DMS153 treated with DMSO at 0.1 percent for 48 hours (cell line): Measurements from ENCODE around the gene MCF2L.
"Not testable (repeated sequence)": the region's sequence is repeated elsewhere in the genome, so short reads cannot be mapped to it uniquely, and the experiment has no call there.

Experiments
- DNase-seq: peaks from one replicate; lab custom pipeline; 2025; ENCODE audit not compliant: unreplicated experiment; lab: John Stamatoyannopoulos, UW

Gene MCF2L

DNA sequence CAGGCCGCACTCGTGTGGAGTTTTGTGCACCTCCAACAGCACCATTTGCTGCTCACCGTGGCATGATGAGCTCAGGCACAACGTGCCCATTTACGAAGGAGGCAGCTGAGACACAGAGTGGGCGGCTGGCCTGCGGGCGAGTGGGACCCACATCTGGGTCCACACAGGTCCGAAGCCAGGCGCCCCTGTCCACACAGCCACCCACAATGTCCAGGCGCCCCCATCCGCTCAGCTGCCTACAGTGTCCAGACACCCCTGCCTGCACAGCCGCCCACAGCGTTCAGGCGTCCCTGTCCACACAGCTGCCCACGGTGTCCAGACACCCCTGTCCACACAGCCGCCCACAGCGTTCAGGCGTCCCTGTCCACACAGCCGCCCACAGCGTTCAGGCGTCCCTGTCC, 94.1 kb downstream of the MCF2L start:
- no peak for DNase-seq

DNA sequence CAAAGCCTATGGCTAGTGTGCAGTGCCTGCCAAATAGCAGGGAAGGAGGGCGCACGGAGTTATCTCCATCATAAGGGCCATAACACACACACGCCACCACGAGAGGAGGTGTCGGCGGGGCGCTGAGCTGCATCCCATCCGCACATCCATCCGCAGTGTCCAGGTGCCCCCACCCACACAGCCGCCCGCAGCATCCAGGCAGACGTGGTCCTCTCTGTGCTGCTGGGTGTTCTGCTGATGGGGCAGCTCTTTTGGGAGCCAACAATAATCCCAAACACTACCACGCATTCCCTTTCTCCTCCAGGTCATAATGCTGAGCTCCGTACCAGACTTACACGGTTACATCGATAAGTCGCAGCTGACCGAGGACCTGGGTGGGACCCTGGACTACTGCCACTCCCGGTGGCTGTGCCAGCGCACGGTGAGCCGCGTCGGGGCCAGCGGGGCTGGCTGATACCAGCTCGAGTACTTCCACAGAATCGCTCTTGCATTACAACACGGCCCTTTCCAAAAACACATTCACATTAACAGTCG, 95.1 kb downstream of the MCF2L start:
- no peak for DNase-seq

DNA sequence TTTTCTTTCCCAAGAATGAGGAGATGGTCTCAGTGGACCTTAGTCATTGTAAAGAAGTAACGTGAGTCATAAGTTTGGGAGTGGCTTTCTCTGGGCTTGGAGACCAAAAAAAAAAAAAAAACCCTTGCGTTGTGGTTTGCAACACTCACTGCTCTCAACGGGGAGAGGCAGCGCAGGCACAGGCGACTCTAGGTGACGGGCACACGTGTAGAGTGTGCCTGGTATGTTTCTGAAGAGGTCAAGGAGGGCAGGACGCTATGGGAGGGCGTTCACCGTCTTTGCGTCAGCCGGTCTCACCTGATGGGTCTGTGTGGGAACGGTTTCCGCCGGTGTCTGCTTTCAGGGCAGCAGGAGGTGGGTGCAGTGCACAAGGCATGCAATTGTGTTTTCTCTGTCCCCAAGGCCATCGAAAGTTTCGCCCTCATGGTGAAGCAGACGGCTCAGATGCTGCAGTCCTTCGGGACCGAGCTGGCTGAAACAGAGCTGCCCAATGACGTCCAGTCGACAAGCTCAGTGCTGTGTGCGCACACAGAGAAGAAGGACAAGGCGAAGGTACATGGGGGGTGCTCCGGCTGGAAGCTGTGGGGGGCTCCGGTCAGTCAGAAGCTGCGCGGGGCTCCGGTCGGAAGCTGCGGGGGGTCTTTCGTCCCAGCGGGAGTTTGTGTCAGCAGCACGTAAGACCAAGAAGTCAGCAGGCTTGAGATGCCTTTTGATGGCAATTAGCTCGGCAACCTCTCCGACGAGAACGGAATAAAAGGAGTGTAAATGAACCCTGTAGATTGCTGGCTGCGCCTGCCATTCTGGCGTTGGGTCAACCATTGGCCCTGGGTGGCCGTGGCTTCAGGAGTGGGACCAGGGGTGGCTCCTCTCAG, 95.8 kb downstream of the MCF2L start:
- no peak for DNase-seq

DNA sequence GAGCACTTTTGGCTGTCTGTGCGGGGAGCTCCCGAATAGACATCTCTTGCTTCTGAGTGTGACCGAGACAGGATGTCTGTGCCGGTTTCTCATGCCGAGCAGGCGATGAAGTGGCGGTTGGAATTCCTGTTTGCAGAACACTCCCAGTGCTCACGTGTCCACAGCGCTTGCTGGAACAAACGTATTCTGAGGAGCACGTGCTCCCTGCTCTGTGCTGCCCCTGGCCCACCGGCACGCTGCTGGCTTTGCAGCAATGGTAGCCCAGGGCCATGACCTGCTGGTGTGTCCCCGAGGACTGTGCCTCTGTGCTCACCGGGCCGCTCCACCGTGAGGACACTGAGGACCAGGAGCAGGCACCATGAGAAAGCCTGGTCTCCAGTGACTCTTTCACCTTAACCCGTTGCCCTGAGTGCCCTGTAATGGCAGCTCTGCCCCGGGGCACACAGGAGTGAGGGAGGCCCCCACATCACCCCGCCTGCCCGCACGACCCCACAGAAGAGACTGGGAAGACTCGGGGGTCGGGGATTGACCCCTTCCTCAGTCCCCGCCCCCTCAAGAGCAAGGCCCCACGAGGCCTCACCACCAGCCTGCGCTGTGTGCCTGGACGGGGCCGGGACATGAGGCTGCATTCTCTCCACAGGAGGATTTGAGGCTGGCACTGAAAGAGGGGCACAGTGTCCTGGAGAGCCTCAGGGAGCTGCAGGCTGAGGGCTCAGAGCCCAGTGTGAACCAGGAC, 96.6 kb downstream of the MCF2L start:
- DNase-seq: no peak

DNA sequence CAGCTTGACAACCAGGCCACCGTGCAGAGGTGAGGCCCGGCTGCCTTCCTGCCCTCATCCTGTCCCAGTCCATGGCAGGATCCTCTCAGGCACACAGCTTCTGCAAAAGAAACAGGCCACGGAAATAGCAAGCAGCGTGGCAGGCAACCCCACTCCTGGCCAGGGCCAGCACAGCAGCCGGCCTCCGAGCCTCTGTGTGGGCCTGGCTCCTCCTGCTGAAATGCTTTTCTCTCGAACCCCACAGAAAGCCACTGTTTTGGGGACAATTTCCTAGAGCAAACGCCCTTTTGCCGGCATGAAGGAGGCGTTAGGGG, 97.1 kb downstream of the MCF2L start:
- no peak for DNase-seq

DNA sequence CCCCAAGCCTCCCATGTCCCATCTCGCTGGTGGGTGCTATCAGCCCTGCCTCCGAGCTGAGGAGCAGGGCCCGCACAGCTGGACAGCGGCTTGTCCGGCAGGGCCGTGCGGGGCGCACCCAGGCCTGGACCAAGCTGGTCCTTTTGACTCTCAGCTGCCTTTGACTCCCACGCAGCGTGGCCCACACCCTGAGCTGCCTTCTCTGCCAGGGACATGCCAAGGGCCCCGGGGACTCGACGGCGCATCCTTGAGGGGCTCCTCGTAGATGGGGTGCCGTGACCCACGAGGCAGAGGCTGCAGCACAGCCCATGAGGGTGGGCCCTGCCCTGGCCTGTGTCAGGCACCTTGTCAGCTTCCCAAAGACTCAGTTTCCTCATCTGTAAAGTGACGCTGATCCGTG, 97.7 kb downstream of the MCF2L start:
- DNase-seq: no peak

DNA sequence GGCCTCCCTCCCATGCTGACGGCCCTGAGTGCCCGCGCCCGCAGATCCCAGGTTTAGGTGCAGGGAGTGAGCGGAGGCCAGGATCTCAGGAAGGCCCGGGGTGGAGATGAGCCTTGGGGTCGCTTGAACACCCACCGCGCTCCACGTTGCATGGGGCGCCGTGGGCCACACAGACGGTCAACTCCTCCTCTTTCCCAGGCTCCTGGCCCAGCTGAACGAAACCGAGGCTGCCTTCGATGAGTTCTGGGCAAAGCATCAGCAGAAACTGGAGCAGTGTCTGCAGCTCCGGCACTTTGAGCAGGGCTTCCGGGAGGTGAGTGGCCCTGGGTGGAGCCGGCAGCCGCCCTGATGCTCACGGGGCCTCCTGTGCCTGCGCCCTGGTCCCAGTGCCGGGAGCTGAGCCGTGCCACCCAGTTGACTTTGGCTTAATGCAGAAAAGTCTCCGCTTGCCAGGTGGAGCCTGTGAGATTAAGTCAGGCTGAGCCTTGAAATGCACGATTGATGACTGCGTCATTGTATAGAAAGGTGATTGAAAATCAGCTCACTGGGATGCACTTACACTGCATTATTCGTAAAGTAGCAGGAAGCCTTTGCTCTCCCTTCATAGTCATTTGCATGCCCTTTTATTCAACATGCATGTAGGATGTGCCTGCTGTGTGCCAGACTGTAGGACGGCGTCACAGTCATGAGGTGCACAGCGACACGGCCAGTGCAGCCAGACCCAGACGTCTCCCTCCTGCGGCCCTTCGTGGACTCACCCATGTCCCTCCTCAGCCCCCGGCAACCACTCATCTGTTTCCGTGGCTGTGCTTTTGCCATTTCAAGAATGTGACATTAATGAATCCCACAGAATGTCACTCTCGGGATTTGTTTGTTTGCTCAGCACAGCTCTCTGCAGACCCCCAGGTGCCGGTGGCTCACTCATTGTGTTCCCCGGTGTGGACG, 101.1 kb downstream of the MCF2L start:
- no peak for DNase-seq

DNA sequence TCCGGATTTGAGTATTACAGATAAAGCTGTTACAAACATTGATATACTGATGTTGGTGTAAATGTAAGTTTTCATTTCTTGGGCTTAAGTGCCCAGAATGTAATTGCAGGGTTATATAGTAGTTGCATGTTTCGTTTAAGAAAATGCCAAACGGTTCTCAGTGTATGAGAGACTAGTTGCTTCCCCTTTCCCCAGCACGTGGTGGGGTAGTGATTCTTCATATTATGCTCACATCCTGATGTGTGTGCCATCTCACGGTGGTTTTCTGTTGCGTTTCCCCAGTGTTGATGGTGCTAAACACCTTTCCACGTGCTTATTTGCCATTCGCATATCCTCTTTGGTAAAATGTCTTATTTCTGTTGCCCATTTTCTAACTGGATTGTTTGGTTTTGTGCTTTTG, 101.8 kb downstream of the MCF2L start:
- DNase-seq: no peak

DNA sequence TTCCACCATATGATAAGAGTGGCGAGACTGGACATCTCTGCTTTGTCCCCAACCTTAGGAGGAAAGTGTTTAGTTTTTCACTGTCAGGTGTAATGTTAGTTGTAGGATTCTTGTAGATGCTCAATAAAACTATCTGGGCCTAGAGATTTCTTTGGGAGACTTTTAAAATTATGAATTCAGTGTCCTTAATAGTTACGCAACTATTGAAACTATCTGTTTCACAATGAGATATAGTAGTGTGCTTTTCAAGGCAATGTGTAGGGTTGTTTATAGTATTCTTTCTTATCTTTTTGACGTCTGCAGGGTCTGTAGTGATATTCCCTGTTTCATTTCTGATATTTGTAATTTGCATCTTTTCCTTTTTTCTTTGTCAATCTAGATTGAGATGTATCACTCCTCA, 103.4 kb downstream of the MCF2L start:
- DNase-seq: no peak

DNA sequence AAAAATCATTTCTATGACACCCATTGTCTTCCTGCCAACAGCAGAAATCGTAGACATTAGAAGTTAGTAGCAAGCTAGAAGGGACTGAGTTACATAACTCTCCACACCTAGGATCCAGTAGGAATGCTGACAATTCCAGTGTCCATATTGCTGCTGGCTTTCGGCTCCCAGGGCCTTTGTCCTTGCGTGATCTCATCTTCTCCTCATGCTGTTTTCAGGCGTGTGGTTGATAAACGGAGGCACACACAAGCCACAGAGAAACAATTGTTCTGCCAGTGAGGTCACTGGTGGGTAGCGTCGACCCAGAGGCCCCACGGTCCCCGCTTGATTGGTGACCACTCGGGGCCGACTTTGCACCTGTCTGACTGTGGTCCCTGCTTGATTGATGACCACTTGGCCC, 104.9 kb downstream of the MCF2L start:
- no peak for DNase-seq

DNA sequence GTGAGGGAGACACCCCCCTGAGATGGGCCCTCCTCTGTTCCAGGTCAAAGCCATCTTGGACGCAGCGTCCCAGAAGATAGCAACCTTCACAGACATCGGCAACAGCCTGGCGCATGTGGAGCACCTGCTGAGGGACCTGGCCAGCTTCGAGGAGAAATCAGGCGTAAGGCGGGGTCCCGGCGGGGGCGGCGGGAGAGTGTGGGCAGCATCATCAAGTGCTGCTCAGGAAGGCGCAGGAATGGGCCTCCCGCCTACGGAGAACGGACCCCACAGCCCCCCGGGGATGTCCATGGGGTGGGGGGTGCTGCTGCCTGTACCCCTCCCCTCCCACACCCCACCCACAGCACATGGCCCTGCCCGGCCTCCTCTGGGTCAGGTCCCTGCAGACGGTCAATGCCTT, 105.4 kb downstream of the MCF2L start:
- no peak for DNase-seq

DNA sequence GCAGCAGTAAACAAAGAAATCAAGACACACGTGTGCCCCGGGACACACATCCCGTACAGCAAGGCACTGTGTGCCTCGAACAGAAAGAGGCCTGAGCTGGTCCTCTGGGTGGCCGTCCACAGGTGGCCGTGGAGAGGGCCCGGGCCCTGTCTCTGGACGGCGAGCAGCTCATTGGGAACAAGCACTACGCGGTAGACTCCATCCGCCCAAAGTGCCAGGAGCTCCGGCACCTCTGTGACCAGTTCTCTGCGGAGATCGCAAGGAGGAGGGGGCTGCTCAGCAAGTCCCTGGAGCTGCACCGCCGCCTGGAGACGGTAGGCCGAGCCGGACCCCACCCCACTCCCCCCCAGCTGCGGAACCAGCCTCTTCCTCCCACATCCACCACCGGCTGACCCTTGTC, 105.9 kb downstream of the MCF2L start:
- no peak for DNase-seq

DNA sequence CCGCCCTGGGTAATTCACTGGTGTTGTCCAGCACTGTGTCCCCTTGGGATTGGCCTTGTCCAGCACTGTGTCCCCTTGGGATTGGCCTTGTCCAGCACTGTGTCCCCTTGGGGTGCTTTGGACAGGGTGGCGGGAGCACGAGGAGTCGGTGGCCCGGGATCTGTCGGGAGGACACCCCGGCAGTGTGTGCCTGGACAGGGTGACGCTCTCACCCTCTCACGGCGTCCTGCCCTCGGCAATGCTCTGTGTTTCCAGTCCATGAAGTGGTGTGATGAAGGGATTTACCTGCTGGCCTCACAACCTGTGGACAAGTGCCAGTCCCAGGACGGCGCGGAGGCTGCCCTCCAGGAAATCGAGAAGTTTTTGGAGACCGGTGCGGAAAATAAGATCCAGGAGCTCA, 106.7 kb downstream of the MCF2L start:
- no peak for DNase-seq

DNA sequence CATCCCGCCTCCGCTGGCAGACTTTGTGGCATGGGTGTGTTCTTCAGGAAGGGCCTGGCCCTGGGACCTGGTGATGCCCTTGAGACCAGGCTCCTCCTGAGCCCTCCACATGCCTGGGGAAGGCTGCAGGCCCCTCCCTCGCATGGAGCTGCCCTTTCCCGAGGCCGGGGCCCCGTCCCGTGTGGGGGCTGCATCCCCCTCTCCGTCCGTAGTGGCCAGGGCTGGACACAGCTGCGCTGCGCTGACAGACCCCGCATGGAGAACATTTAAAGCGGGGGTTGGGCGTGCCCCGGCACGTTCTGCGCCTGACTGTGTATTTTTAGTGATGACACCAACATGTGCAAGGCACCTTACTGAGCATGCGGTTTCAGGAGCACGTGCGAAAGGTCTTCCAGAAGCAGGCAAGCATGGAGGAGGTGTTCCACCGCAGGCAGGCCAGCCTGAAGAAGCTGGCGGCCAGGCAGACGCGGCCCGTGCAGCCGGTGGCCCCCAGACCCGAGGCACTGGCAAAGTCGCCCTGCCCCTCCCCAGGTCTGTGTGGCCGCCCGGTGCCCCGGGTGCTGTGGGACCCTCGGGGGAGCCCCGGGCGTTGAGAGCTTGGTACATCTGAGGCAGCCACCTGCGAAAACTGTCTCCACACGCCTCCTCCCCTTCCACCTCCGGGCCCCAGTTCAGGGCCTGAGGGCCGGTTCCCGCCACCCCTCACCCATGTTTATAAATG, 107.8 kb downstream of the MCF2L start:
- DNase-seq: no peak

DNA sequence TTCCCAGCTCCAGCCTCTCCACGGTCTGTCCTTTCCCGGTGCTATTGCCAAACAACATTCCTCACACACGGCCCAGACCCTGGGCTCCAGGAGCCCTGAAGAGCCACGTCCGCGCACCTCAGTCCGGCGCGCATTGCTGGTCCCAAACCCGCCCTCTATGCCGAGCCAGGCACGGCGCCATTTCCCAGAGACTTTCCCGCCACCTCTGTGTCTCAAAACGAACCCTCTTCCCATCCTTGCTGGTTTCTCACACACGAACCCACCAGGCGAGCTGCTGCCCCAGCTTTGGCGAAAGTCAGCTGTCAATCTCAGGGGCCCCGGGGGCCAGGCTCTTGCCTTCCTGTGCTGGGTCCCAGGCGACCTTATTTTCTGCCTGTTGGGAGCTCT, 108.5 kb downstream of the MCF2L start:
- DNase-seq: no peak

DNA sequence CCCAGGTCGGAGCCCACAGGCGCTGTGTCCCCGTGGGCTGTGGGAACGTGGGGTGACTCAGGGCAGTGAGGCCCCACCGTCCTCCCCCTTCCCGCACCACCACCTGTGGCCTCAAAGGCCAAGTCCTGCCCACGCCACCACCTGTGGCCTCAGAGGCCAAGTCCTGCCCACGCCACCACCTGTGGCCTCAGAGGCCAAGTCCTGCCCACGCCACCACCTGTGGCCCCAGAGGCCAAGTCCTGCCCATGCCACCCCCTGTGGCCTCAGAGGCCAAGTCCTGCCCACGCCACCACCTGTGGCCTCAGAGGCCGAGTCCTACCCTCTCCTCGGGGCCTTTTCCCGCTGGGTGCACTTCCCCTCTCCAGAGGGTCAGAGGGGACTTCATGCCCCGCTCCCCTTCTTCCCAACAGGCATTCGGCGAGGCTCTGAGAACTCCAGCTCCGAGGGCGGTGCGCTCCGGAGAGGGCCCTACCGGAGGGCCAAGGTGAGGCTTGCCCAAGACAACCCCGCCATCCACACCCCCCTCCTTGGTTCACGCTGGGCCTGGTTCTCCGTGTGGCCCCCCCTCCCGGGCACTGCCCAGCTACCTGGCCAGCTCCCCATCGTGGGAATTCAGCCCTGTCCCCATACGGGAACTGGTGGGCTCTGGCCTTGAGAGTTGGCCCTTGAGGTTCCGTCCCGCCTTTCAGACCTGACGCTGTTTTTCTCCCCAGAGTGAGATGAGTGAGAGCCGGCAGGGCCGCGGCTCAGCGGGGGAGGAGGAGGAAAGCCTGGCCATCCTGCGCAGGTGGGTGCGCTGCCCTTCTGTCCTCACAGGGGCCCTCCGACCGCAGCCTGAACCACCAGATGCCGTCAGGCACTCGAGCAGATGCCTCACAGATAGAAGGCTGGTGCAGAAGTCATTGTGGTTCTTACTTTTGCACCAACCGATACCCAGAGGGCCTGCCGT, 109.2 kb downstream of the MCF2L start:
- no peak for DNase-seq

DNA sequence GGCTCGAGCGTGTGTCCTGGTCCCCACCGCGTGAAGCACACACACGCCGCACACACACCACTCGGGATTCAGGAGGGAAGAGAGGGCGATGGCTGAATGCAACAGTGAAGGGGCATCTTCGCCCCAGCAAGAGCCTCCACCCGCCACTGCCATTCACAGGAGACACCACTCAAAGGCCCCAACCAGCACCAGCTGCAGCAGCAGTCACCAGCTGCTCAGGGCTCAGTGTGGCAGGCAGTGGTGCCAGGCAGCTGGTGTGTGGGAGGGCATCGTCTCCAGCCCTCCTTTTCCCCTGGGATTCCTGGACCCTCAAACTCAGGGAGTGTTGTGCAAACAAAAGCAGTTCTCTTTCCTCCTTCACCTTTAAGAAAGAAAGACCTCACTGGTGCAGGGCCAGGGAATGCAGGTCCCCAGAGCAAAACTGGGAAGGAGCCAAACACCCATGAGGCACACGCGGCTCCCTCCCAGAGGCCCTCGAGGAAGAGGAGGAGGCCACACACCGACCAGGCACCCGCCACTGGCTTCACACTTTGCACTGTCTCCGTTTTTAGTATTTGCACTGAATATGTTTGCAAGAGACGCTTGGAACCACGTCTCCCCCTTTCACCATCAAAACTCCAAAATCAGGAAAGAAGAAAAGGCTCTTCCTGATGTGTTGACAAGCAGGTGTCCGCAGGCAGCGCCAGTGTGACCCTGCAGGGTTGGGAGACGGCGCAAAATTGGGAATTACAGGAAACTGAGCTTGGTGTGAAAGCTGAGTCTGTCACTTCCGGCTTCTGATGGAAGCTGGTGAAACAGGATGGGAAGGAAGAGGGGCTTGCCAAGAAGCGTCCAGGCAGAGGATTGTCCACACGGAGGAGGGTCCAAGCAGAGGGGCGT, 110.1 kb downstream of the MCF2L start:
- DNase-seq: no peak

DNA sequence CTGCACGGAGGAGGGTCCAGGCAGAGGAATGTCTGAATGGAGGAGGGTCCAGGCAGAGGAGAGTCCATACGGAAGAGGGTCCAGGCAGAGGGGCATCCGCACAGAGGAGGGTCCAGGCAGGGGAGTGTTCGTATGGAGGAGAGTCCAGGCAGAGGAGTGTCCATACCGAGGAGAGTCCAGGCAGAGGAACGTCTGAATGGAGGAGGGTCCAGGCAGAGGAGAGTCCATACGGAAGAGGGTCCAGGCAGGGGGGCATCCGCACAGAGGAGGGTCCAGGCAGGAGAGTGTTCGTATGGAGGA, 110.7 kb downstream of the MCF2L start:
- not testable (repeated sequence) for DNase-seq

DNA sequence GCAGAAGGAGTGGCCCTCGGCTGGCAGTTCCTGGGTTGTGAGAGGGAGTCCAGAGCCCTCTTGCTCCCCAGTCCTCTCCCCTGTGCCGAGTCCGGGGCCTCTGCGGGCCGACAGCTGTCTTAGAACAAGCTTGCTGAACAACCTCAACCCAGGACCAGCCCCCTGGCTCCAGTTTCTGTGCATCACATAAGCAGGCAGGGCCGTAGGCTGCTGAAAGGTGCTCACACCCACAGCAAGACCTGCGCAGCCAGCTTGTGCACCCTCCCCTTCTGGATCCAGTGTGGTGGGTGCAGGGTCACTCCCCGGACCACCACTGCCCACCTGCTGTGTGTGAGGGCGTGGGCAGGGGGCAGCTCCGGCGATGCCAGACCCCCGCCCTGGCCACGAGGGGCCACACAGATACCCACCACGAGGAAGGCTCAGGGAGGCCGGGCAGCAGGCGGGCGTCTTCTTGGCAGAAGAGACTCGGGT, 111.4 kb downstream of the MCF2L start:
- DNase-seq: no peak
